Measurements from ENCODE around the gene CARMIL1. TPM values are rescaled to one million over a fixed set of nuclear protein-coding genes. Genes with fewer than 3 reads are reported as not detected.
"Not testable (repeated sequence)": the region's sequence is repeated elsewhere in the genome, so short reads cannot be mapped to it uniquely, and the experiment has no call there.

Gene CARMIL1
- total RNA-seq, 1 experiment from 2014 or later = 25.9 TPM

- BruUV-seq (replicated peaks) = no TSS peak
- Mint-ChIP-seq H3K27me3 (ENCODE audit: insufficient read depth, unreplicated experiment) (no peaks in the 10 kb centered on the region), H3K9me3 (ENCODE audit: unreplicated experiment) (no peaks in the 10 kb centered on the region), H3K4me1 (ENCODE audit: low read depth, unreplicated experiment) (peaks cover 11% of the 10 kb centered on the region), H3K36me3 (ENCODE audit: insufficient read depth, unreplicated experiment) (no peaks in the 10 kb centered on the region), H3K4me3 (ENCODE audit: unreplicated experiment) (no peak overlapping the region), H3K27ac (ENCODE audit: unreplicated experiment) (no peak overlapping the region)
- CTCF ChIA-PET = no interaction called here
- Histone ChIP-seq H3K27me3 (replicated peaks; ENCODE audit: control insufficient read depth, insufficient read depth, low read length) (no peaks in the 10 kb centered on the region), H3K9me3 (no peaks in the 10 kb centered on the region), H3K4me3 (ENCODE audit: low read depth, low read length) (no peak overlapping the region), H3K36me3 (ENCODE audit: control insufficient read depth, insufficient read depth, low read length) (peaks cover 1% of the 10 kb centered on the region; the same call in 1 of the 2 replicates), H3K4me1 (no peaks in the 10 kb centered on the region)
- POLR2A ChIA-PET = no interaction called here
- no peak for DNase-seq
- no peak for TF ChIP-seq CTCF (IDR thresholded peaks at IDR 0.05; ENCODE audit: insufficient read depth in 1 of 2, low read depth in 1 of 2, low read length in 1 of 2, severe bottlenecking in 1 of 2, unreplicated experiment in 1 of 2)
- intact Hi-C loops (cut with micrococcal nuclease; ENCODE audit: unreplicated experiment) = no loop called here
Observed at GRCh38 chr6:25585225-25585624, 306.1 kb downstream of the CARMIL1 start.

GRCh38 chr6:25586119-25586518 lies 306.9 kb downstream of the CARMIL1 start:
- BruUV-seq (replicated peaks); intact Hi-C loops (cut with micrococcal nuclease; ENCODE audit: unreplicated experiment); H3K36me3 Mint-ChIP-seq (ENCODE audit: insufficient read depth, unreplicated experiment); POLR2A ChIA-PET; H3K9me3 Mint-ChIP-seq (ENCODE audit: unreplicated experiment); H3K4me1 ChIP-seq; H3K27ac Mint-ChIP-seq (ENCODE audit: unreplicated experiment); H3K36me3 ChIP-seq (ENCODE audit: control insufficient read depth, insufficient read depth, low read length); CTCF ChIA-PET; H3K9me3 ChIP-seq; H3K4me3 ChIP-seq (ENCODE audit: low read depth, low read length); H3K27me3 Mint-ChIP-seq (ENCODE audit: insufficient read depth, unreplicated experiment); H3K4me3 Mint-ChIP-seq (ENCODE audit: unreplicated experiment); H3K27me3 ChIP-seq (replicated peaks; ENCODE audit: control insufficient read depth, insufficient read depth, low read length); DNase-seq: not testable (repeated sequence)
- H3K4me1 Mint-ChIP-seq (ENCODE audit: low read depth, unreplicated experiment) = peaks cover 11% of the 10 kb centered on the region

GRCh38 chr6:25586927-25587326 lies 307.8 kb downstream of the CARMIL1 start:
- DNase-seq = no peak
- H3K36me3 ChIP-seq (ENCODE audit: control insufficient read depth, insufficient read depth, low read length) = peaks cover 1% of the 10 kb centered on the region; the same call in 1 of the 2 replicates
- Mint-ChIP-seq H3K36me3 (ENCODE audit: insufficient read depth, unreplicated experiment) (no peaks in the 10 kb centered on the region), H3K27ac (ENCODE audit: unreplicated experiment) (no peak overlapping the region), H3K4me1 (ENCODE audit: low read depth, unreplicated experiment) (peaks cover 9% of the 10 kb centered on the region), H3K4me3 (ENCODE audit: unreplicated experiment) (no peak overlapping the region), H3K9me3 (ENCODE audit: unreplicated experiment) (no peaks in the 10 kb centered on the region), H3K27me3 (ENCODE audit: insufficient read depth, unreplicated experiment) (no peaks in the 10 kb centered on the region)
- ChIA-PET CTCF (no interaction called here), POLR2A (no interaction called here)
- TF ChIP-seq CTCF (IDR thresholded peaks at IDR 0.05; ENCODE audit: insufficient read depth in 1 of 2, low read depth in 1 of 2, low read length in 1 of 2, severe bottlenecking in 1 of 2, unreplicated experiment in 1 of 2) = no peak
- no peaks in the 10 kb centered on the region for H3K27me3 ChIP-seq (replicated peaks; ENCODE audit: control insufficient read depth, insufficient read depth, low read length)
- intact Hi-C loops (cut with micrococcal nuclease; ENCODE audit: unreplicated experiment) = no loop called here
- no peaks in the 10 kb centered on the region for H3K4me1 ChIP-seq
- no peak overlapping the region for H3K4me3 ChIP-seq (ENCODE audit: low read depth, low read length)
- no TSS peak for BruUV-seq (replicated peaks)
- H3K9me3 ChIP-seq = no peaks in the 10 kb centered on the region

GRCh38 chr6:25590986-25591385 lies 311.8 kb downstream of the CARMIL1 start:
- Histone ChIP-seq H3K9me3 (no peaks in the 10 kb centered on the region), H3K36me3 (ENCODE audit: control insufficient read depth, insufficient read depth, low read length) (no peaks in the 10 kb centered on the region), H3K27me3 (replicated peaks; ENCODE audit: control insufficient read depth, insufficient read depth, low read length) (no peaks in the 10 kb centered on the region), H3K4me3 (ENCODE audit: low read depth, low read length) (no peak overlapping the region), H3K4me1 (no peaks in the 10 kb centered on the region)
- ChIA-PET CTCF (no interaction called here), POLR2A (no interaction called here)
- no peak for DNase-seq
- no peak for TF ChIP-seq CTCF (IDR thresholded peaks at IDR 0.05; ENCODE audit: insufficient read depth in 1 of 2, low read depth in 1 of 2, low read length in 1 of 2, severe bottlenecking in 1 of 2, unreplicated experiment in 1 of 2)
- Mint-ChIP-seq H3K4me3 (ENCODE audit: unreplicated experiment) (no peak overlapping the region), H3K36me3 (ENCODE audit: insufficient read depth, unreplicated experiment) (no peaks in the 10 kb centered on the region), H3K27ac (ENCODE audit: unreplicated experiment) (no peak overlapping the region), H3K27me3 (ENCODE audit: insufficient read depth, unreplicated experiment) (no peaks in the 10 kb centered on the region), H3K4me1 (ENCODE audit: low read depth, unreplicated experiment) (no peaks in the 10 kb centered on the region), H3K9me3 (ENCODE audit: unreplicated experiment) (no peaks in the 10 kb centered on the region)
- intact Hi-C loops (cut with micrococcal nuclease; ENCODE audit: unreplicated experiment) = no loop called here
- no TSS peak for BruUV-seq (replicated peaks)

All from Caco-2 (cell line).